ENCODE data around the gene ZFAND6.

ZFAND6 gene

GRCh38 chr15:80059786-80060355, 395 bp downstream of the ZFAND6 start:
- in situ Hi-C loops (cut with HindIII; ENCODE audit: low pct_ligation_motif_present, low sequenced_read_pairs), result no loop called here
- H3K4me3 ChIP-seq (ENCODE audit: low read depth, low read length), result peak overlapping the region; percentile 69
- DNase-seq, result no peak
- H3K27ac ChIP-seq, result peak overlapping the region; percentile 82
- no peaks in the 10 kb centered on the region for H3K36me3 ChIP-seq (replicated peaks)
- no peak for TF ChIP-seq CTCF (IDR thresholded peaks at IDR 0.05; ENCODE audit: low read depth, low read length, missing control alignments)
- no peaks in the 10 kb centered on the region for H3K27me3 ChIP-seq (replicated peaks)

DNA sequence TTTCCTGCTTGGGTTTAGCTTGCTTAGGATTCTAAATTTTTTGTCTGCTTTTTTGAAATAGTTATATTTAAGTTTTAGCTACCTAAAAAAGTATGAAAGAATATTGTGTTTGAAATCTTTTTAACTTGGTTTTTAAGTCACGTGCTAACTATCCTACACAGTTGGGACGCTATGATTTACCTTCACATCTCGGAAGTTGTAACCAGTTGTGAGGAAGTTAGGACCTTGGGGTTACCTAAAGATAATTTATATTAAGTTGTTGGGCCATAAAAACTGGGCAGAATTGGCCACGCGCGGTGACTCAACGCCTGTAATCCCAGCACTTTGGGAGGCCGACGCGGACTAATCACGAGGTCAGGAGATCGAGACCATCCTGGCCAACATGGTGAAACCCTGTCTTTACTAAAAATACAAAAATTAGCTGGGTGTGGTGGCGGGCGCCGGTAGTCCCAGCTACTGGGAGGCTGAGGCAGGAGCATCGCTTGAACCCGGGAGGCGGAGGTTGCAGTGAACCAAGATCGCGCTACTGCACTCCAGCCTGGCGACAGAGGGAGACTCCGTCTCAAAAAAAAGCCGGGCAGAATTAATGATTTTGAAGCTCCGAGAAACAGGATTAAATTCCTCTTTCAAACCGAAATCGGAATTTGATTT, 1.0 kb downstream of the ZFAND6 start:
- Histone ChIP-seq H3K36me3 (replicated peaks) (no peaks in the 10 kb centered on the region), H3K27ac (peak overlapping the region; percentile 82), H3K27me3 (replicated peaks) (no peaks in the 10 kb centered on the region), H3K4me3 (ENCODE audit: low read depth, low read length) (peak overlapping the region; percentile 69)
- TF ChIP-seq CTCF (IDR thresholded peaks at IDR 0.05; ENCODE audit: low read depth, low read length, missing control alignments), result peak; percentile 27
- in situ Hi-C loops (cut with HindIII; ENCODE audit: low pct_ligation_motif_present, low sequenced_read_pairs), result no loop called here
- DNase-seq, result peak; percentile 37

GRCh38 chr15:80061582-80061981, 2.1 kb downstream of the ZFAND6 start:
- Histone ChIP-seq H3K4me3 (ENCODE audit: low read depth, low read length) (no peak overlapping the region), H3K27ac (no peak overlapping the region), H3K27me3 (replicated peaks) (no peaks in the 10 kb centered on the region), H3K36me3 (replicated peaks) (no peaks in the 10 kb centered on the region)
- in situ Hi-C loops (cut with HindIII; ENCODE audit: low pct_ligation_motif_present, low sequenced_read_pairs), result no loop called here
- no peak for TF ChIP-seq CTCF (IDR thresholded peaks at IDR 0.05; ENCODE audit: low read depth, low read length, missing control alignments)
- DNase-seq, result no peak

DNA sequence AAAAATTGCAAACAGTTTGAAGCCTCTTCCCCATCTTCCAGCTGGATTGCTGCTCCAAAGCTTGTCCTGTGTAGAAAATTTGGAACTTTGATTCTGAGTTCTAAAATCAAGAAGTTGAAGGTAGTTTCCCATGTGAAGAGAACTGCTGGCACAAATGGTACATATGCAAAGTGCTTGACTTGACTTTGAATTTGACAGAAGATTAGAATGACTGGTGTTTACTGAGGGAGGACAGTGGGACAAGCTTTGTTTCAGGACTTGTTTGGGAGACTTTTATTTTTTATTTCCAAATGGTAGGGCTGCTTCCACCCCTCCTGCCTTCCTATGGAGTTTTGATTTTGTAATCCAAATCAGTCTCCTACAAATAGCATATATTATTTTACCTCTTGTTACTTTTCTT, 7.4 kb downstream of the ZFAND6 start:
- H3K27ac ChIP-seq, result no peak overlapping the region
- H3K4me3 ChIP-seq (ENCODE audit: low read depth, low read length), result no peak overlapping the region
- TF ChIP-seq CTCF (IDR thresholded peaks at IDR 0.05; ENCODE audit: low read depth, low read length, missing control alignments), result no peak
- no peak for DNase-seq
- no peaks in the 10 kb centered on the region for H3K27me3 ChIP-seq (replicated peaks)
- H3K36me3 ChIP-seq (replicated peaks), result no peaks in the 10 kb centered on the region
- in situ Hi-C loops (cut with HindIII; ENCODE audit: low pct_ligation_motif_present, low sequenced_read_pairs), result no loop called here

DNA sequence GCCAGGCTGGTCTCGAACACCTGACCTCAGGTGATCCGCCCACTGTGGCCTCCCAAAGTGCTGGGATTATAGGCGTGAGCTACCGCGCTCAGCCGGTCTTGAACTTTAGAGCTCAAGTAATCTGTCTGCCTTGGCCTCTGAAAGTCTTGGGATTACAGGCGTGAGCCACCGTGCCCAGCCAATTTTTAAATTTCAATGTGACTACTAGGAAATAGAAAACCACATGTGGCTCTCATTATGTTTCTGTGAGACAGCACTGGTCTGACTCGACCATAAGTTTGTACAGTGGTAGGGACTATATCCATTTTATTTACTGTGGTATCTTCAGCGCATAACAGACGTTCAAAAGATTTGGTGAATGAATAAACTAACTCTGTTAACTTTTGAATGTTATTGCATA, 9.1 kb downstream of the ZFAND6 start:
- no peak overlapping the region for H3K27ac ChIP-seq
- no peak overlapping the region for H3K4me3 ChIP-seq (ENCODE audit: low read depth, low read length)
- no peak for TF ChIP-seq CTCF (IDR thresholded peaks at IDR 0.05; ENCODE audit: low read depth, low read length, missing control alignments)
- DNase-seq, result no peak
- H3K36me3 ChIP-seq (replicated peaks), result no peaks in the 10 kb centered on the region
- no peaks in the 10 kb centered on the region for H3K27me3 ChIP-seq (replicated peaks)
- in situ Hi-C loops (cut with HindIII; ENCODE audit: low pct_ligation_motif_present, low sequenced_read_pairs), result no loop called here

DNA sequence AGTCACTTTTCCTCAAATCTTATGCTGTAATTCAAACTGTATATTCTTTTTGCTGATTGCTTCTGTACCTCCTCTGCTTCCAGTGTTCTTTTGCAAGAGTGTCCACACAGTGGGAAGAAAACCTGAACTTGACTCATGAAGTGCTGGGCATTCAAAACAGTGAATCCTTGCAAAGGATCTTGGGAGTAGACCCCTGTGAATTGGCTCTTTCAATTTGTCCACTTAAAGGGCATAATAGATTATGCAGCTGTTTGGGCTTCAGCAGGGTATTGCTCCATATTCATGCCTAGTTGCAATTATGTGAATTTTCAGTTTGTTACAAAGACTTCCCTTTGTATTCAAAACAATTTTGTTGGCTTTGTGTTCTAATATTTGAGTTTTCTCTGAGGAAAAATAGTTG, 11.4 kb downstream of the ZFAND6 start:
- in situ Hi-C loops (cut with HindIII; ENCODE audit: low pct_ligation_motif_present, low sequenced_read_pairs), result no loop called here
- no peak for DNase-seq
- no peak for TF ChIP-seq CTCF (IDR thresholded peaks at IDR 0.05; ENCODE audit: low read depth, low read length, missing control alignments)
- H3K27me3 ChIP-seq (replicated peaks), result no peaks in the 10 kb centered on the region
- no peak overlapping the region for H3K27ac ChIP-seq
- H3K36me3 ChIP-seq (replicated peaks), result no peaks in the 10 kb centered on the region
- no peak overlapping the region for H3K4me3 ChIP-seq (ENCODE audit: low read depth, low read length)
